Loucy (cell line): Measurements from ENCODE around the gene RPRD2.

ENCODE experiments used
- H2AFZ ChIP-seq: fragments of 200-600 bp; sonication (generic); 2 replicates; pipeline ENCODE4 v1.6.0; 2016; ENCODE audit warnings: antibody characterized with exemption, mild to moderate bottlenecking, low read length, moderate library complexity
- H3F3A ChIP-seq: fragments of 200-600 bp; 2 replicates; pipeline ENCODE4 v1.6.0; 2016; ENCODE audit warnings: antibody characterized with exemption, low read depth, mild to moderate bottlenecking
- H3K27me3 ChIP-seq: fragments of 200-600 bp; sonication (generic); 2 replicates; pipeline ENCODE4 v1.6.1; 2014; ENCODE audit warnings: low read length, mild to moderate bottlenecking; ENCODE audit not compliant: insufficient read depth, poor library complexity, severe bottlenecking
- H3K36me3 ChIP-seq: fragments of 200-600 bp; sonication (generic); 2 replicates; pipeline ENCODE4 v1.6.1; 2016; ENCODE audit warnings: low read length; ENCODE audit not compliant: insufficient read depth
- H3K4me1 ChIP-seq: fragments of 200-600 bp; sonication (generic); 2 replicates; pipeline ENCODE4 v1.5.1; 2014; ENCODE audit warnings: low read length, mild to moderate bottlenecking; ENCODE audit not compliant: insufficient read depth, poor library complexity, severe bottlenecking
- H3K4me2 ChIP-seq: fragments of 200-600 bp; sonication (generic); 2 replicates; pipeline ENCODE4 v1.6.0; 2014; ENCODE audit warnings: antibody characterized with exemption, low read length, low read depth, mild to moderate bottlenecking; ENCODE audit not compliant: poor library complexity, severe bottlenecking
- H3K4me3 ChIP-seq: fragments of 200-600 bp; sonication (generic); 2 replicates; pipeline ENCODE4 v1.5.1; 2014; ENCODE audit warnings: low read length, mild to moderate bottlenecking, mixed read lengths; ENCODE audit not compliant: poor library complexity, severe bottlenecking
- H3K79me2 ChIP-seq: fragments of 200-600 bp; sonication (generic); 2 replicates; pipeline ENCODE4 v1.6.1; 2014; ENCODE audit warnings: low read length; ENCODE audit not compliant: insufficient read depth
- H3K9ac ChIP-seq: fragments of 200-600 bp; sonication (generic); 2 replicates; pipeline ENCODE4 v1.6.0; 2014; ENCODE audit warnings: mild to moderate bottlenecking, low read depth, low read length, moderate library complexity; ENCODE audit not compliant: poor library complexity, severe bottlenecking
- H3K9me2 ChIP-seq: fragments of 200-600 bp; sonication (generic); replicated peaks from 2 replicates; pipeline ENCODE4 v1.6.1; 2016; ENCODE audit warnings: low read depth, low read length, mixed read lengths
- H3K9me3 ChIP-seq: fragments of 200-600 bp; sonication (generic); 2 replicates; pipeline ENCODE4 v1.6.1; 2014; ENCODE audit warnings: mild to moderate bottlenecking, antibody characterized with exemption, low read length, low read depth; ENCODE audit not compliant: insufficient read depth
- H4K20me1 ChIP-seq: fragments of 200-600 bp; sonication (generic); 2 replicates; pipeline ENCODE4 v1.6.0; 2014; ENCODE audit warnings: antibody characterized with exemption, low read length, mild to moderate bottlenecking; ENCODE audit not compliant: insufficient read depth, poor library complexity, severe bottlenecking
- CTCF ChIP-seq: fragments of 200-600 bp; sonication (generic); conservative IDR thresholded peaks from 2 replicates; pipeline ENCODE4 v1.5.1; 2014; ENCODE audit warnings: mild to moderate bottlenecking, antibody characterized with exemption, low read length
- EZH2phosphoT487 ChIP-seq: fragments of 200-600 bp; IDR thresholded peaks from 2 replicates; pipeline ENCODE4 v1.6.1; 2018; ENCODE audit warnings: antibody characterized with exemption, mild to moderate bottlenecking, moderate library complexity, borderline replicate concordance

RPRD2 gene

DNA sequence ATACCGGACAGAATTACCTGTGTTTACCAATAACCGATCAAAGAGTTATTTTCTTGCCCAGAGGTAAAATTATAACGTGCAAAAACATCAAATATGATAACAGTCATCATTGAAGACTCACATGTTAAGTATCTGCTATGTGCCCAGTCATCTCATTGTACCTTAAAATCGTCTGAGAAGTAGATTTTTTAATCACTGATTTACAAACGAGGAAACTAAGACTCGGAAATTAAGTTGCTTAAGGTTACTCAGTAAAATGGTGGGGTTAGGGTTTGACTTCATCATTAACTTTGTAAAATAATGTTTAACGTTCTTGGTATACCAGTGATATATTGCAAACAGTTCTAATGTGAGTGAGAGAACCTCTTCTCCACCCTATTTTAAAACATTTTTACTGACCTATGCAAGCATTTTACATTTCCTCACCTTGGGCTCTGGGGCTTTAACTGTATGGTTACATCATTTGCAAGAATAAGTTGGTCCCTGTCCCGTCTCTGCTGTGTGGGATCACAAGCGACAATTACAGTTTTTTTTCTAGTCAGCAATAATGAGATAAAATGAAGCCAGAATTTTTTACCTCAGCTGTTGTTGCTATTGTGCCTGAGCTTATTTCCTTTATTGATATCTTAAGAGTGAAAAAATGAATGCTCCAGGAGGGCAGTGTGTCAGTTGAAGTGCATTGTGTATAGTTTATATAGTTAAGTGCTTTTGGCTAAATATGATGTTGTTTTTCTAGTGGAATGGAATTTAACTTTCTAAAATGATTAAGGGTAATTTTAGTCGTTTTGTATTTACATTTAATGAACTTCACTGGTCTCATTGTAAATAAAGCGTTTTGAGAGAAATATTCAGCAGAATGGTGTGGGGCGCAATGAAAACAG is 2.7 kb downstream of the RPRD2 start:
- no peaks in the 10 kb centered on the region for H3K27me3 ChIP-seq
- H3K4me3 ChIP-seq, result peak overlapping the region; percentile 86
- H3K9me2 ChIP-seq, result no peaks in the 10 kb centered on the region
- H3K79me2 ChIP-seq, result peaks cover 74% of the 10 kb centered on the region
- TF ChIP-seq EZH2phosphoT487 (no peak), CTCF (no peak)
- no peaks in the 10 kb centered on the region for H3F3A ChIP-seq
- peak overlapping the region; percentile 91 for H3K9ac ChIP-seq
- H3K4me1 ChIP-seq, result peaks cover 37% of the 10 kb centered on the region
- H3K9me3 ChIP-seq, result no peaks in the 10 kb centered on the region
- H2AFZ ChIP-seq, result no peak overlapping the region
- H3K36me3 ChIP-seq, result no peaks in the 10 kb centered on the region
- H4K20me1 ChIP-seq, result peaks cover 49% of the 10 kb centered on the region
- H3K4me2 ChIP-seq, result peak overlapping the region; percentile 81

- Histone ChIP-seq H3K36me3 (no peaks in the 10 kb centered on the region), H3K27me3 (no peaks in the 10 kb centered on the region), H4K20me1 (peaks cover 89% of the 10 kb centered on the region), H3K4me3 (peak overlapping the region; percentile 38), H3F3A (no peaks in the 10 kb centered on the region), H2AFZ (no peak overlapping the region), H3K79me2 (peaks cover 99% of the 10 kb centered on the region), H3K9ac (no peak overlapping the region), H3K9me3 (no peaks in the 10 kb centered on the region), H3K4me2 (peak overlapping the region; percentile 55), H3K9me2 (no peaks in the 10 kb centered on the region), H3K4me1 (peaks cover 61% of the 10 kb centered on the region)
- TF ChIP-seq EZH2phosphoT487 (no peak), CTCF (no peak)
These were observed 7.2 kb downstream of the RPRD2 start for GRCh38 chr1:150371110-150371509.

DNA sequence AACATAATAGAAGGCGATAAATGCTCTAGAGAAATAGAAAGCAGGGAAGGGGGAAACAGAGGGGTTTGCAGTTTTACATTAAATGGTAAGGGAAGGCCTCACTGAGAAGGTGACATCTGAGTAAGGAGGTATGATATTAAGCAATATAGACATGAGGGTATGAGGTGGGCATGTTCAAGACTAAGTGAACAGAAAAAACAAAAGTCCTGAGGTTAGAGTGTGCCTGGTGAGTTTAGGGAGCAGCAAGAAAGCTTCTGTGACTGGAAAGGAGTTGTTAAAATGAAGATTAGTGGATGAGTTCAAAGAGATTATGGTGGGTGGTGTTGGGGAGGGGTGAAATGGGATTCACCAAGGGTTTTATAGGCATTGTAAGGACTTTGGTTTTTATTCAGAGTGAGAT is 8.6 kb downstream of the RPRD2 start:
- Histone ChIP-seq H4K20me1 (peaks cover 77% of the 10 kb centered on the region), H3K27me3 (no peaks in the 10 kb centered on the region), H3K4me3 (no peak overlapping the region), H3K9ac (no peak overlapping the region), H2AFZ (no peak overlapping the region), H3K9me3 (no peaks in the 10 kb centered on the region), H3K4me1 (peaks cover 55% of the 10 kb centered on the region), H3F3A (no peaks in the 10 kb centered on the region), H3K79me2 (peaks cover 99% of the 10 kb centered on the region), H3K4me2 (peak overlapping the region; percentile 55), H3K9me2 (no peaks in the 10 kb centered on the region), H3K36me3 (no peaks in the 10 kb centered on the region)
- TF ChIP-seq CTCF (no peak), EZH2phosphoT487 (no peak)
